GM18517 (cell line): Measurements from ENCODE around the gene BNC2.

Experiments used
- ATAC-seq: cut with Tn5 transposase; IDR thresholded peaks from one replicate; pipeline ENCODE4 v1.9.1; 2021; ENCODE audit warnings: mild to moderate bottlenecking, moderate library complexity; ENCODE audit not compliant: unreplicated experiment

The BNC2 gene

GRCh38 chr9:16639644-16640043 lies 230.8 kb downstream of the BNC2 start:
- no peak for ATAC-seq

- ATAC-seq = no peak
These were observed 232.6 kb downstream of the BNC2 start for GRCh38 chr9:16637911-16638310.

GRCh38 chr9:16637218-16637617 lies 233.3 kb downstream of the BNC2 start:
- ATAC-seq = no peak

GRCh38 chr9:16633794-16634193 lies 236.7 kb downstream of the BNC2 start:
- ATAC-seq = no peak

GRCh38 chr9:16628413-16628812 lies 242.1 kb downstream of the BNC2 start:
- no peak for ATAC-seq

- ATAC-seq = no peak
These were observed 242.5 kb downstream of the BNC2 start for GRCh38 chr9:16627967-16628366.

- no peak for ATAC-seq
These were observed 242.9 kb downstream of the BNC2 start for GRCh38 chr9:16627521-16627920.

GRCh38 chr9:16626577-16627130 lies 243.8 kb downstream of the BNC2 start:
- no peak for ATAC-seq

GRCh38 chr9:16625811-16626210 lies 244.7 kb downstream of the BNC2 start:
- no peak for ATAC-seq

GRCh38 chr9:16625161-16625631 lies 245.3 kb downstream of the BNC2 start:
- ATAC-seq = no peak

GRCh38 chr9:16624744-16625117 lies 245.7 kb downstream of the BNC2 start:
- no peak for ATAC-seq

GRCh38 chr9:16623989-16624743 lies 246.3 kb downstream of the BNC2 start:
- no peak for ATAC-seq

GRCh38 chr9:16622541-16622940 lies 247.9 kb downstream of the BNC2 start:
- ATAC-seq = no peak

- no peak for ATAC-seq
These were observed 250.5 kb downstream of the BNC2 start for GRCh38 chr9:16619914-16620520.

- ATAC-seq = no peak
These were observed 251.1 kb downstream of the BNC2 start for GRCh38 chr9:16619402-16619801.

GRCh38 chr9:16618524-16618923 lies 251.9 kb downstream of the BNC2 start:
- no peak for ATAC-seq

GRCh38 chr9:16616686-16617085 lies 253.8 kb downstream of the BNC2 start:
- no peak for ATAC-seq

GRCh38 chr9:16615451-16615850 lies 255.0 kb downstream of the BNC2 start:
- ATAC-seq = no peak

- ATAC-seq = no peak
These were observed 256.9 kb downstream of the BNC2 start for GRCh38 chr9:16613605-16614004.

GRCh38 chr9:16613051-16613450 lies 257.4 kb downstream of the BNC2 start:
- ATAC-seq = no peak

GRCh38 chr9:16612627-16613026 lies 257.8 kb downstream of the BNC2 start:
- no peak for ATAC-seq

GRCh38 chr9:16611983-16612382 lies 258.5 kb downstream of the BNC2 start:
- no peak for ATAC-seq
